Neural progenitor cell (in vitro differentiated cells): Measurements from ENCODE around the gene TSC2. TPM values are rescaled to one million over a fixed set of nuclear protein-coding genes. Genes with fewer than 3 reads are reported as not detected.
"Not testable (repeated sequence)": the region's sequence is repeated elsewhere in the genome, so short reads cannot be mapped to it uniquely, and the experiment has no call there.

Experiments
- DNase-seq: peaks from one replicate; pipeline ENCODE4 v3.0.0-alpha.2; 2016; ENCODE audit warnings: low spot score
- H2AFZ ChIP-seq: fragments of 200-600 bp; sonication (generic); replicated peaks from 2 replicates; pipeline ENCODE4 v1.6.1; 2016; ENCODE audit warnings: antibody characterized with exemption
- H3F3A ChIP-seq: fragments of 200-600 bp; sonication (generic); 2 replicates; pipeline ENCODE4 v1.6.1; 2016; ENCODE audit warnings: antibody characterized with exemption, low read depth
- H3K27ac ChIP-seq: fragments of 200-600 bp; sonication (generic); 2 replicates; pipeline ENCODE4 v1.5.1; 2016; ENCODE audit warnings: mild to moderate bottlenecking
- H3K27me3 ChIP-seq: fragments of 200-600 bp; sonication (generic); 2 replicates; pipeline ENCODE4 v1.6.1; 2016; ENCODE audit warnings: mild to moderate bottlenecking, moderate library complexity
- H3K36me3 ChIP-seq: fragments of 200-600 bp; sonication (generic); 2 replicates; pipeline ENCODE4 v1.5.1; 2016
- H3K4me1 ChIP-seq: fragments of 200-600 bp; sonication (generic); 2 replicates; pipeline ENCODE4 v1.6.1; 2016; ENCODE audit warnings: mixed run types
- H3K4me2 ChIP-seq: fragments of 200-600 bp; sonication (generic); 2 replicates; pipeline ENCODE4 v1.6.1; 2016
- H3K4me3 ChIP-seq: fragments of 200-600 bp; sonication (generic); 2 replicates; pipeline ENCODE4 v1.5.1; 2016
- H3K79me2 ChIP-seq: fragments of 200-600 bp; sonication (generic); 2 replicates; pipeline ENCODE4 v1.6.1; 2016; ENCODE audit warnings: low read depth
- H3K9ac ChIP-seq: fragments of 200-600 bp; sonication (generic); 2 replicates; pipeline ENCODE4 v1.6.1; 2016
- H3K9me3 ChIP-seq: fragments of 200-600 bp; sonication (generic); 2 replicates; pipeline ENCODE4 v1.5.1; 2016; ENCODE audit warnings: low read depth
- H4K20me1 ChIP-seq: fragments of 200-600 bp; sonication (generic); 2 replicates; pipeline ENCODE4 v1.6.1; 2016; ENCODE audit warnings: low read depth
- H3K27ac Mint-ChIP-seq: 3 replicates; pipeline ENCODE4 v1.8.0; 2021; ENCODE audit warnings: mixed read lengths
- H3K27me3 Mint-ChIP-seq: 2 replicates; pipeline ENCODE4 v1.8.0; 2022; ENCODE audit warnings: low read depth, mild to moderate bottlenecking, inconsistent platforms, moderate library complexity, mixed read lengths; ENCODE audit not compliant: insufficient read depth
- H3K36me3 Mint-ChIP-seq: 3 replicates; pipeline ENCODE4 v1.8.0; 2021; ENCODE audit warnings: mixed read lengths
- H3K4me1 Mint-ChIP-seq: 3 replicates; pipeline ENCODE4 v1.8.0; 2021; ENCODE audit warnings: mixed read lengths
- H3K4me3 Mint-ChIP-seq: 3 replicates; pipeline ENCODE4 v1.8.0; 2021; ENCODE audit warnings: mild to moderate bottlenecking, moderate library complexity, mixed read lengths
- H3K9me3 Mint-ChIP-seq: 3 replicates; pipeline ENCODE4 v1.8.0; 2020; ENCODE audit warnings: mixed read lengths
- CTCF ChIP-seq: fragments of 200-600 bp; sonication (generic); IDR thresholded peaks from 2 replicates; pipeline ENCODE4 v1.5.1; 2017; ENCODE audit warnings: antibody characterized with exemption, mild to moderate bottlenecking
- EZH2 ChIP-seq: fragments of 200-600 bp; sonication (generic); IDR thresholded peaks from 2 replicates; pipeline ENCODE4 v1.6.1; 2017; ENCODE audit warnings: antibody characterized with exemption, mild to moderate bottlenecking, moderate library complexity
- EZH2phosphoT487 ChIP-seq: fragments of 200-600 bp; sonication (generic); IDR thresholded peaks from 2 replicates; pipeline ENCODE4 v1.6.1; 2017; ENCODE audit warnings: antibody characterized with exemption
- total RNA-seq: library from RNA; depleted of rRNA; stranded (reverse); fragments of >200 nt; gene quantifications from 2 replicates; pipeline ENCODE4 v1.2.3, GENCODE V29; 2015; ENCODE audit warnings: low replicate concordance

Gene TSC2
- total RNA-seq, 1 donor from 2014 or later: 55.1 TPM

DNA sequence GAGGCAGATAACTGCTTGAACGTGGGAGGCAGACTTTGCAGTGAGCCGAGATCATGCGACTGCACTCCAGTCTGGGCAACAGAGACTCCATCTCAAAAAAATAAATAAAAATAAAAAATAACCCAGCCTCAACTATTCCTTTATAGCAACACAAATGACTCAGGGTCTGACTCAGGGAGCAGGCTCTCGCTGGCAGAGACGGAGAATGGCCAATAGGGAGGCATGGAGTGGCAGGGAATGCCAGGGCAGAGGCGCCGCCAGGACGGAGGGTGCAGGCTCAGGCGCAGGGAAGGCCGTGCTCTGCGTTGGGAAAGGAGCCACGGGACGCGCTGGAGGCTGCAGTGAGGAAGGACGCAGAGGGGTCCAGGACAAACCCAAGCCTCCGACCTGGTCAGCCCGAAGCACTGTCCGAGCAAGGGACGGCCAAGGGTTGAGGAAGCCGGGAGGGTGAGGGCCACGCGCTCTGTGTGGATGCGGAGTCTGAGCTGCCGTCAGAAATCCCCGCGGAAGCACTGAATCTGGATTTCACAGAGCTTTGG, 47.6 kb downstream of the TSC2 start:
- H3K27ac ChIP-seq: no peak overlapping the region
- H3K27me3 Mint-ChIP-seq: peaks cover 7% of the 10 kb centered on the region

GRCh38 chr16:2095918-2096582, 48.3 kb downstream of the TSC2 start:
- no peaks in the 10 kb centered on the region for H3K27me3 ChIP-seq
- no peak overlapping the region for H2AFZ ChIP-seq
- H3K79me2 ChIP-seq: no peaks in the 10 kb centered on the region
- Mint-ChIP-seq H3K27me3 (peaks cover 7% of the 10 kb centered on the region), H3K4me3 (no peak overlapping the region), H3K27ac (no peak overlapping the region), H3K4me1 (peaks cover 3% of the 10 kb centered on the region), H3K9me3 (no peaks in the 10 kb centered on the region), H3K36me3 (peaks cover 5% of the 10 kb centered on the region)
- no peaks in the 10 kb centered on the region for H3K9me3 ChIP-seq
- peaks cover 20% of the 10 kb centered on the region for H4K20me1 ChIP-seq
- H3K4me2 ChIP-seq: no peak overlapping the region
- H3F3A ChIP-seq: peaks cover 10% of the 10 kb centered on the region
- peaks cover 11% of the 10 kb centered on the region for H3K4me1 ChIP-seq
- H3K36me3 ChIP-seq: no peaks in the 10 kb centered on the region
- H3K27ac ChIP-seq: no peak overlapping the region
- no peak for DNase-seq
- H3K9ac ChIP-seq: no peak overlapping the region
- TF ChIP-seq EZH2phosphoT487 (no peak), CTCF (no peak), EZH2 (no peak)
- no peak overlapping the region for H3K4me3 ChIP-seq

More for the DNA sequence above, 47.6 kb downstream of the TSC2 start:
- H3K9me3 ChIP-seq: no peaks in the 10 kb centered on the region
- H3K9ac ChIP-seq: no peak overlapping the region
- no peak overlapping the region for H3K4me3 ChIP-seq
- peaks cover 25% of the 10 kb centered on the region for H4K20me1 ChIP-seq
- Mint-ChIP-seq H3K4me1 (peaks cover 3% of the 10 kb centered on the region), H3K4me3 (no peak overlapping the region), H3K9me3 (no peaks in the 10 kb centered on the region), H3K36me3 (peaks cover 5% of the 10 kb centered on the region), H3K27ac (no peak overlapping the region)
- no peaks in the 10 kb centered on the region for H3K36me3 ChIP-seq
- H3K79me2 ChIP-seq: no peaks in the 10 kb centered on the region
- H2AFZ ChIP-seq: no peak overlapping the region
- H3F3A ChIP-seq: peaks cover 16% of the 10 kb centered on the region
- no peak for TF ChIP-seq CTCF
- TF ChIP-seq EZH2: no peak
- TF ChIP-seq EZH2phosphoT487: no peak
- no peak overlapping the region for H3K4me2 ChIP-seq
- no peaks in the 10 kb centered on the region for H3K27me3 ChIP-seq
- peaks cover 11% of the 10 kb centered on the region for H3K4me1 ChIP-seq
- DNase-seq: no peak

- Histone ChIP-seq H3K4me3 (no peak overlapping the region), H3K27me3 (no peaks in the 10 kb centered on the region), H3K36me3 (no peaks in the 10 kb centered on the region), H3K4me1 (peaks cover 4% of the 10 kb centered on the region), H2AFZ (no peak overlapping the region), H3K27ac (no peak overlapping the region), H3F3A (peaks cover 3% of the 10 kb centered on the region), H3K9ac (no peak overlapping the region), H4K20me1 (peaks cover 13% of the 10 kb centered on the region), H3K79me2 (no peaks in the 10 kb centered on the region), H3K4me2 (no peak overlapping the region), H3K9me3 (no peaks in the 10 kb centered on the region)
- H3K27ac Mint-ChIP-seq: no peak overlapping the region
- peaks cover 3% of the 10 kb centered on the region for H3K4me1 Mint-ChIP-seq
- no peaks in the 10 kb centered on the region for H3K9me3 Mint-ChIP-seq
- TF ChIP-seq CTCF (no peak), EZH2phosphoT487 (no peak), EZH2 (no peak)
- peaks cover 7% of the 10 kb centered on the region for H3K27me3 Mint-ChIP-seq
- no peak for DNase-seq
- H3K36me3 Mint-ChIP-seq: peaks cover 6% of the 10 kb centered on the region
- H3K4me3 Mint-ChIP-seq: no peak overlapping the region
These were observed 49.2 kb downstream of the TSC2 start for GRCh38 chr16:2096853-2097595.

GRCh38 chr16:2097689-2098088, 49.9 kb downstream of the TSC2 start:
- not testable (repeated sequence) for H4K20me1 ChIP-seq, H2AFZ ChIP-seq, DNase-seq, H3K4me3 Mint-ChIP-seq, H3K27me3 Mint-ChIP-seq, H3K27me3 ChIP-seq, H3K27ac Mint-ChIP-seq, H3K4me2 ChIP-seq, H3K36me3 Mint-ChIP-seq, H3K9ac ChIP-seq, H3K4me1 Mint-ChIP-seq, H3K4me1 ChIP-seq, H3F3A ChIP-seq, H3K36me3 ChIP-seq, H3K4me3 ChIP-seq, H3K9me3 Mint-ChIP-seq, H3K79me2 ChIP-seq, H3K9me3 ChIP-seq, H3K27ac ChIP-seq

DNA sequence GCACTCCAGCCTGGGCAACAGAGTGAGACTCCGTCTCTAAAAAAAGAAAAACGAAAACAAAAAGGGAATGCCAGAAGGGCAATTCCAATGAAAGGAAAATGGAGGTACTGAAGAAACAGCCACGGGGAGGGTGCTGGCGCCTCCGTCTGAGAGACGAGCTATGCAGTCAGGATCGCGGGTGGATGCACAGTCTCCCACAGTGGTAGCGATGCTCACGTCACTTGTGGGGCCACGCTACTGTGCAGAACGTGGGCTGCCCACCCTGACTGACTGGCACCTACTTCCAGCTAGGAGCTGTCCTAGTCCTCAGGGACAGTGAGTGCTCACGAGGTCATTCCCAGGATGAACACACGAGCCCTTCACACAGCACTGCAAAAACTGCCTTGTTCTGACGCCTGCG, 53.8 kb downstream of the TSC2 start:
- not testable (repeated sequence) for H3K79me2 ChIP-seq, H3K4me1 Mint-ChIP-seq, H3K4me2 ChIP-seq, H3K27ac ChIP-seq, H4K20me1 ChIP-seq, H3K9ac ChIP-seq, H3K27me3 Mint-ChIP-seq, H3K4me3 Mint-ChIP-seq, H3K9me3 ChIP-seq, H3K4me1 ChIP-seq, H3K27ac Mint-ChIP-seq, H3K4me3 ChIP-seq, H3K9me3 Mint-ChIP-seq, H3K27me3 ChIP-seq, H3K36me3 Mint-ChIP-seq, H3K36me3 ChIP-seq, H3F3A ChIP-seq, H2AFZ ChIP-seq, DNase-seq
